Measurements from ENCODE around the gene ARSG. TPM values are rescaled to one million over a fixed set of nuclear protein-coding genes. Genes with fewer than 3 reads are reported as not detected.

Gene ARSG
- total and polyA plus RNA-seq, 2 of the 13 experiments (the other 11 are each of a cell fraction or from before 2014, with no cell fraction given) = 3.7 to 15.2 TPM

DNA sequence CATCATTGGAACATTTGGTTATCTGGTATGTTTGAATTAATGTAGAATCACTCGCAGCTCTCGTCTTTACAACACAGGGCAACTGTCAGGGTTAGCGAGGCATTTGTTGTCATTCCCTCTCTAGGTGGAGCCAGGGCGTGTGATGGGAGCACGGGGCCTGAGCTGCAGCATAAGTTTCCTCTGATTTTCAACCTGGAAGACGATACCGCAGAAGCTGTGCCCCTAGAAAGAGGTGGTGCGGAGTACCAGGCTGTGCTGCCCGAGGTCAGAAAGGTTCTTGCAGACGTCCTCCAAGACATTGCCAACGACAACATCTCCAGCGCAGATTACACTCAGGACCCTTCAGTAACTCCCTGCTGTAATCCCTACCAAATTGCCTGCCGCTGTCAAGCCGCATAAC lies 128.8 kb downstream of the ARSG start (continued):
- TF ChIP-seq TERF1 (CRISPR knock-in tag; IDR thresholded peaks at IDR 0.05) = no peak

- Histone ChIP-seq H3K79me2 (ENCODE audit: insufficient read depth, low read length) (no peaks in the 10 kb centered on the region), H3K9me3 (ENCODE audit: low read length) (no peaks in the 10 kb centered on the region), H3K4me2 (ENCODE audit: low read depth, low read length) (no peak overlapping the region), H3K9ac (ENCODE audit: insufficient read depth, low read depth, low read length) (no peak overlapping the region), H4K20me1 (ENCODE audit: insufficient read depth, low read length) (no peaks in the 10 kb centered on the region), H3K27ac (ENCODE audit: extremely low read length, insufficient read depth, low read length) (no peak overlapping the region), H3K27me3 (ENCODE audit: control insufficient read depth in 1 of 2, insufficient read depth in 2 of 2, low read length in 2 of 2) (no peaks in the 10 kb centered on the region), H2AFZ (ENCODE audit: low read length) (no peak overlapping the region), H3K4me1 (ENCODE audit: insufficient read depth, low read length) (no peaks in the 10 kb centered on the region), H3K36me3 (replicated peaks in 1 of 2; ENCODE audit: control insufficient read depth in 1 of 2, insufficient read depth in 2 of 2, low read length in 2 of 2) (peaks cover 15 to 20% of the 10 kb centered on the region in 2 experiments), H3K4me3 (replicated peaks in 1 of 3; ENCODE audit: insufficient read depth in 1 of 3, low read depth in 2 of 3, low read length in 3 of 3) (no peak overlapping the region)
- no peak for DNase-seq (ENCODE audit: low spot score)
- no peak for ATAC-seq
- no TSS peak for BruUV-seq (replicated peaks)
- WGBS (ENCODE audit: low lambda C conversion rate) = 95% methylated on average over 9 of the region's 9 CpGs
- ChIA-PET POLR2A (no interaction called here), CTCF (ENCODE audit: low intra/inter-chr PET ratio, low total read pairs) (no interaction called here)
- in situ Hi-C loops (cut with HindIII; ENCODE audit: extremely low pct_ligation_motif_present, low pct_unique_long_range_greater_than_20kb) = no loop called here
- intact Hi-C loops (cut with micrococcal nuclease; ENCODE audit: unreplicated experiment) = no loop called here
- FAIRE-seq = no peak
- TF ChIP-seq, protein P1, sequence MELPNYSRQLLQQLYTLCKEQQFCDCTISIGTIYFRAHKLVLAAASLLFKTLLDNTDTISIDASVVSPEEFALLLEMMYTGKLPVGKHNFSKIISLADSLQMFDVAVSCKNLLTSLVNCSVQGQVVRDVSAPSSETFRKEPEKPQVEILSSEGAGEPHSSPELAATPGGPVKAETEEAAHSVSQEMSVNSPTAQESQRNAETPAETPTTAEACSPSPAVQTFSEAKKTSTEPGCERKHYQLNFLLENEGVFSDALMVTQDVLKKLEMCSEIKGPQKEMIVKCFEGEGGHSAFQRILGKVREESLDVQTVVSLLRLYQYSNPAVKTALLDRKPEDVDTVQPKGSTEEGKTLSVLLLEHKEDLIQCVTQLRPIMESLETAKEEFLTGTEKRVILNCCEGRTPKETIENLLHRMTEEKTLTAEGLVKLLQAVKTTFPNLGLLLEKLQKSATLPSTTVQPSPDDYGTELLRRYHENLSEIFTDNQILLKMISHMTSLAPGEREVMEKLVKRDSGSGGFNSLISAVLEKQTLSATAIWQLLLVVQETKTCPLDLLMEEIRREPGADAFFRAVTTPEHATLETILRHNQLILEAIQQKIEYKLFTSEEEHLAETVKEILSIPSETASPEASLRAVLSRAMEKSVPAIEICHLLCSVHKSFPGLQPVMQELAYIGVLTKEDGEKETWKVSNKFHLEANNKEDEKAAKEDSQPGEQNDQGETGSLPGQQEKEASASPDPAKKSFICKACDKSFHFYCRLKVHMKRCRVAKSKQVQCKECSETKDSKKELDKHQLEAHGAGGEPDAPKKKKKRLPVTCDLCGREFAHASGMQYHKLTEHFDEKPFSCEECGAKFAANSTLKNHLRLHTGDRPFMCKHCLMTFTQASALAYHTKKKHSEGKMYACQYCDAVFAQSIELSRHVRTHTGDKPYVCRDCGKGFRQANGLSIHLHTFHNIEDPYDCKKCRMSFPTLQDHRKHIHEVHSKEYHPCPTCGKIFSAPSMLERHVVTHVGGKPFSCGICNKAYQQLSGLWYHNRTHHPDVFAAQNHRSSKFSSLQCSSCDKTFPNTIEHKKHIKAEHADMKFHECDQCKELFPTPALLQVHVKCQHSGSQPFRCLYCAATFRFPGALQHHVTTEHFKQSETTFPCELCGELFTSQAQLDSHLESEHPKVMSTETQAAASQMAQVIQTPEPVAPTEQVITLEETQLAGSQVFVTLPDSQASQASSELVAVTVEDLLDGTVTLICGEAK (IDR thresholded peaks at IDR 0.05) = no peak
- TF ChIP-seq, protein P1 (CRISPR knock-in tag; IDR thresholded peaks at IDR 0.05) = no peak
- no peak for TF ChIP-seq ZNF460 (CRISPR knock-in tag; IDR thresholded peaks at IDR 0.05; ENCODE audit: borderline replicate concordance)
- no peak for TF ChIP-seq PRDM10 (CRISPR knock-in tag; IDR thresholded peaks at IDR 0.05; ENCODE audit: low read depth)
- no peak for TF ChIP-seq FOSL2 (CRISPR knock-in tag; IDR thresholded peaks at IDR 0.05)
- no peak for TF ChIP-seq FOXK1 (CRISPR knock-in tag; IDR thresholded peaks at IDR 0.05; ENCODE audit: borderline replicate concordance, low read depth)
- TF ChIP-seq ZNF550 (CRISPR knock-in tag; IDR thresholded peaks at IDR 0.05; ENCODE audit: borderline replicate concordance) = no peak
- no peak for TF ChIP-seq POLR2AphosphoS2 (IDR thresholded peaks at IDR 0.05; ENCODE audit: low read depth, low read length)
- no peak for TF ChIP-seq KAT7 (CRISPR knock-in tag; IDR thresholded peaks at IDR 0.05; ENCODE audit: borderline replicate concordance)
These were observed 130.2 kb downstream of the ARSG start for GRCh38 chr17:68421486-68421885.
